Activated T-cell treated with anti-CD3 and anti-CD28 coated beads for 1 hour (primary cell): ENCODE results near the gene CYB5R3.
"Not testable (repeated sequence)": the region's sequence is repeated elsewhere in the genome, so short reads cannot be mapped to it uniquely, and the experiment has no call there.

Source experiments
- DNase-seq: peaks from one replicate; pipeline ENCODE4 v3.0.0-alpha.2; 2020; ENCODE audit warnings: low read depth

The CYB5R3 gene

GRCh38 chr22:42623756-42624441, 25.3 kb downstream of the CYB5R3 start:
- DNase-seq, result no peak

GRCh38 chr22:42623301-42623751, 25.9 kb downstream of the CYB5R3 start:
- DNase-seq, result no peak

- DNase-seq, result no peak
Observed at GRCh38 chr22:42622061-42622710, 27.0 kb downstream of the CYB5R3 start.

GRCh38 chr22:42621505-42622002, 27.6 kb downstream of the CYB5R3 start:
- DNase-seq, result peak; percentile 42

- no peak for DNase-seq
Observed at GRCh38 chr22:42620084-42620483, 29.1 kb downstream of the CYB5R3 start.

GRCh38 chr22:42619261-42620063, 29.7 kb downstream of the CYB5R3 start:
- DNase-seq, result no peak

- no peak for DNase-seq
Observed at GRCh38 chr22:42617155-42617983, 31.8 kb downstream of the CYB5R3 start.

- DNase-seq, result not testable (repeated sequence)
Observed at GRCh38 chr22:42615860-42616175, 33.4 kb downstream of the CYB5R3 start.

GRCh38 chr22:42615092-42615859, 33.9 kb downstream of the CYB5R3 start:
- DNase-seq, result peak; percentile 68

- peak; percentile 97 for DNase-seq
Observed at GRCh38 chr22:42614312-42615091, 34.7 kb downstream of the CYB5R3 start, which contains the start of gene POLDIP3. Gene POLDIP3 (minus strand): TSS chr22:42614883. CDS start chr22:42614857, 26 bp downstream.

GRCh38 chr22:42613872-42614301, 35.3 kb downstream of the CYB5R3 start:
- no peak for DNase-seq

- no peak for DNase-seq
Observed at GRCh38 chr22:42612336-42612735, 36.9 kb downstream of the CYB5R3 start.

- no peak for DNase-seq
Observed at GRCh38 chr22:42611051-42611450, 38.1 kb downstream of the CYB5R3 start.

GRCh38 chr22:42610186-42610585, 39.0 kb downstream of the CYB5R3 start:
- DNase-seq, result no peak

- DNase-seq, result no peak
Observed at GRCh38 chr22:42608823-42609361, 40.3 kb downstream of the CYB5R3 start.

GRCh38 chr22:42608136-42608822, 40.9 kb downstream of the CYB5R3 start:
- no peak for DNase-seq

GRCh38 chr22:42607641-42608040, 41.6 kb downstream of the CYB5R3 start:
- DNase-seq, result not testable (repeated sequence)

- no peak for DNase-seq
Observed at GRCh38 chr22:42604403-42604802, 44.8 kb downstream of the CYB5R3 start.

GRCh38 chr22:42603427-42603826, 45.8 kb downstream of the CYB5R3 start:
- DNase-seq, result no peak
